ENCODE measurements around the gene RRN3.

Gene RRN3

GRCh38 chr16:15059324-15059723 lies 34.7 kb downstream of the RRN3 start:
- TF ChIP-seq CTCF (conservative IDR thresholded peaks at IDR 0.05), result no peak
- H3K27ac ChIP-seq, result peak overlapping the region; percentile 61

GRCh38 chr16:15057681-15058417 lies 36.2 kb downstream of the RRN3 start:
- no peak overlapping the region for H3K27ac ChIP-seq
- no peak for TF ChIP-seq CTCF (conservative IDR thresholded peaks at IDR 0.05)

GRCh38 chr16:15055141-15056053 lies 38.7 kb downstream of the RRN3 start:
- TF ChIP-seq CTCF (conservative IDR thresholded peaks at IDR 0.05), result 0 out of 2 replicates have a peak, but pooled peaks have one; percentile 6
- peak overlapping the region; percentile 55; the same call in 1 of the 2 replicates for H3K27ac ChIP-seq

GRCh38 chr16:15054357-15055140 lies 39.5 kb downstream of the RRN3 start:
- TF ChIP-seq CTCF (conservative IDR thresholded peaks at IDR 0.05), result no peak
- no peak overlapping the region; the same call in 1 of the 2 replicates for H3K27ac ChIP-seq

GRCh38 chr16:15053904-15054303 lies 40.2 kb downstream of the RRN3 start:
- no peak for TF ChIP-seq CTCF (conservative IDR thresholded peaks at IDR 0.05)
- no peak overlapping the region for H3K27ac ChIP-seq

GRCh38 chr16:15052747-15053476 lies 41.2 kb downstream of the RRN3 start:
- no peak overlapping the region for H3K27ac ChIP-seq
- TF ChIP-seq CTCF (conservative IDR thresholded peaks at IDR 0.05), result no peak

Measured in VCaP (cell line).